SK-N-SH (cell line): Measurements from ENCODE around the gene TRPM2. TPM values are rescaled to one million over a fixed set of nuclear protein-coding genes. Genes with fewer than 3 reads are reported as not detected.

Experiments
- CTCF ChIA-PET: fragments of 300-600, 350-600 bp; formaldehyde crosslinking; extraction: SDS; loops from one replicate; lab custom pipeline; 2021; lab: Yijun Ruan, JAX
- POLR2A ChIA-PET: fragments of 350-600 bp; sonication (Branson Sonifier 250); formaldehyde crosslinking; extraction: SDS; loops from one replicate; lab custom pipeline; 2020; ENCODE audit warnings: antibody characterized with exemption, inconsistent platforms; lab: Yijun Ruan, JAX
- DNase-seq: peaks from one replicate; pipeline ENCODE4 v3.0.0; 2012
- H2AFZ ChIP-seq: fragments of 200-600 bp; sonication (generic); 2 replicates; pipeline ENCODE4 v1.8.1; 2016; ENCODE audit warnings: antibody characterized with exemption, mild to moderate bottlenecking, low read depth
- H3F3A ChIP-seq: fragments of 200-600 bp; sonication (generic); replicated peaks from 2 replicates; pipeline ENCODE3; 2016; ENCODE audit warnings: antibody characterized with exemption, mild to moderate bottlenecking; ENCODE audit not compliant: insufficient read depth
- H3K27ac ChIP-seq, 2 experiments: fragments of 200-500 bp in 1 of 2; fragments of 200-600 bp in 1 of 2; sonication (Bioruptor generic) in 1 of 2; sonication (generic), shearing (Covaris generic) in 1 of 2; 2 replicates each; pipeline versions ENCODE4 v1.5.1 to v1.6.1; 2014 to 2016; ENCODE audit warnings: low read depth in 2 of 2, inconsistent platforms in 1 of 2, low read length in 1 of 2, mild to moderate bottlenecking in 1 of 2, mixed read lengths in 1 of 2
- H3K27me3 ChIP-seq: fragments of 200-600 bp; sonication (generic), shearing (Covaris generic); 2 replicates; pipeline ENCODE4 v1.6.1; 2016; ENCODE audit warnings: mixed run types; ENCODE audit not compliant: insufficient read depth
- H3K36me3 ChIP-seq, 2 experiments: fragments of 200-500 bp in 1 of 2; fragments of 200-600 bp in 1 of 2; sonication (Bioruptor generic) in 1 of 2; sonication (generic) in 1 of 2; replicated peaks in 1 of 2; 2 replicates each; pipeline versions ENCODE3 to v1.5.1; 2014 to 2016; ENCODE audit warnings: low read length in 1 of 2, mild to moderate bottlenecking in 1 of 2; ENCODE audit not compliant: insufficient read depth in 2 of 2, control insufficient read depth in 1 of 2
- H3K4me1 ChIP-seq, 2 experiments: fragments of 200-500 bp in 1 of 2; fragments of 200-600 bp in 1 of 2; sonication (Bioruptor generic) in 1 of 2; sonication (generic), shearing (Covaris generic) in 1 of 2; 2 replicates each; pipeline versions ENCODE4 v1.5.1 to v1.6.1; 2014 to 2016; ENCODE audit warnings: low read depth in 1 of 2, low read length in 1 of 2, mixed run types in 1 of 2; ENCODE audit not compliant: insufficient read depth in 2 of 2, control insufficient read depth in 1 of 2
- H3K4me2 ChIP-seq: fragments of 200-600 bp; sonication (generic), shearing (Covaris generic); 2 replicates; pipeline ENCODE4 v1.6.1; 2017; ENCODE audit warnings: mixed run types
- H3K4me3 ChIP-seq, 2 experiments: fragments of 200-500 bp in 1 of 2; fragments of 200-600 bp in 1 of 2; sonication (Bioruptor generic) in 1 of 2; sonication (generic), shearing (Covaris generic) in 1 of 2; 2 replicates each; pipeline versions ENCODE4 v1.5.1 to v1.8.1; 2014 to 2016; ENCODE audit warnings: low read depth in 2 of 2, inconsistent platforms in 1 of 2, low read length in 1 of 2, mild to moderate bottlenecking in 1 of 2, mixed read lengths in 1 of 2, moderate library complexity in 1 of 2
- H3K79me2 ChIP-seq: fragments of 200-600 bp; sonication (generic); 2 replicates; pipeline ENCODE4 v1.8.1; 2017; ENCODE audit warnings: mild to moderate bottlenecking; ENCODE audit not compliant: insufficient read depth
- H3K9ac ChIP-seq: fragments of 200-600 bp; sonication (generic); 2 replicates; pipeline ENCODE4 v1.6.1; 2017; ENCODE audit warnings: mixed run types
- H3K9me2 ChIP-seq: fragments of 200-600 bp; sonication (generic); 2 replicates; pipeline ENCODE4 v1.6.1; 2017; ENCODE audit warnings: mixed run types
- H3K9me3 ChIP-seq: fragments of 200-600 bp; sonication (generic); 2 replicates; pipeline ENCODE4 v1.6.1; 2017; ENCODE audit warnings: mixed run types, mild to moderate bottlenecking, moderate library complexity
- H4K20me1 ChIP-seq: fragments of 200-600 bp; sonication (generic); 2 replicates; pipeline ENCODE4 v1.6.1; 2017; ENCODE audit warnings: mild to moderate bottlenecking, mixed run types; ENCODE audit not compliant: insufficient read depth
- CHD2 ChIP-seq: fragments of 150-350 bp; IDR thresholded peaks from 2 replicates; pipeline ENCODE4 v1.6.1; 2018; ENCODE audit warnings: low read length; ENCODE audit not compliant: partially characterized antibody
- FOSL2 ChIP-seq: IDR thresholded peaks from 2 replicates; pipeline ENCODE4 v1.4.0; 2012; ENCODE audit warnings: low read depth, mild to moderate bottlenecking, moderate library complexity, borderline replicate concordance
- FOXJ3 ChIP-seq: sonication (generic); formaldehyde crosslinking; IDR thresholded peaks from 2 replicates; pipeline ENCODE4 v1.5.1; 2020; ENCODE audit warnings: mild to moderate bottlenecking, missing genetic modification reagents
- GATA2 ChIP-seq: sonication (generic); formaldehyde crosslinking; IDR thresholded peaks from 2 replicates; pipeline ENCODE4 v1.5.0; 2020; ENCODE audit warnings: mild to moderate bottlenecking, missing genetic modification reagents
- NFIC ChIP-seq: IDR thresholded peaks from 2 replicates; pipeline ENCODE4 v1.4.0; 2012; ENCODE audit warnings: borderline replicate concordance
- NRF1 ChIP-seq: IDR thresholded peaks from 2 replicates; pipeline ENCODE4 v1.6.1; 2012; ENCODE audit warnings: low read depth, mild to moderate bottlenecking, low read length
- RFX5 ChIP-seq: IDR thresholded peaks from 2 replicates; pipeline ENCODE4 v1.6.1; 2012; ENCODE audit warnings: mild to moderate bottlenecking, improper control_type of control experiment, low read length
- RXRA ChIP-seq: IDR thresholded peaks from 2 replicates; pipeline ENCODE4 v1.4.0; 2012; ENCODE audit warnings: low read depth, mild to moderate bottlenecking, borderline replicate concordance
- SMC3 ChIP-seq: IDR thresholded peaks from 2 replicates; pipeline ENCODE4 v1.6.1; 2012; ENCODE audit warnings: low read depth, low read length, improper control_type of control experiment
- TAF1 ChIP-seq: IDR thresholded peaks from 2 replicates; pipeline ENCODE4 v1.6.1; 2012; ENCODE audit warnings: low read depth, mild to moderate bottlenecking, low read length, moderate library complexity, borderline replicate concordance
- YY1 ChIP-seq: IDR thresholded peaks from 2 replicates; pipeline ENCODE4 v1.4.0; 2012; ENCODE audit warnings: low read depth, mild to moderate bottlenecking
- WGBS: methylation state at CpG from one replicate; pipeline ENCODE4 v1.1.6; 2017; ENCODE audit warnings: low lambda C conversion rate; 5-methylcytosine and 5-hydroxymethylcytosine counted together
- polyA plus RNA-seq, 3 experiments: library from polyadenylated mRNA; depleted of rRNA; stranded (reverse); fragments of >200 nt; gene quantifications; 2 replicates each; pipeline ENCODE4 v1.2.3, GENCODE V29; 2012
- TF ChIP-seq, protein P1 (sequence below): IDR thresholded peaks from 2 replicates; pipeline ENCODE4 v1.4.0; 2012; ENCODE audit warnings: low read depth, borderline replicate concordance
- TF ChIP-seq, protein P2 (sequence below): fragments of 150-350 bp; IDR thresholded peaks from 2 replicates; pipeline ENCODE4 v1.6.1; 2017; ENCODE audit warnings: antibody characterized with exemption, low read length, low read depth, borderline replicate concordance
- TF ChIP-seq, protein P3 (sequence below): fragments of 150-350 bp; IDR thresholded peaks from 2 replicates; pipeline ENCODE4 v1.6.1; 2016; ENCODE audit warnings: mild to moderate bottlenecking, low read depth, low read length
- TF ChIP-seq, protein P4 (sequence below): IDR thresholded peaks from 2 replicates; pipeline ENCODE4 v1.4.0; 2012; ENCODE audit warnings: low read depth

Gene TRPM2
- polyA plus RNA-seq, 1 of the 3 experiments (the other 2 are of a cell fraction), result not detected

DNA sequence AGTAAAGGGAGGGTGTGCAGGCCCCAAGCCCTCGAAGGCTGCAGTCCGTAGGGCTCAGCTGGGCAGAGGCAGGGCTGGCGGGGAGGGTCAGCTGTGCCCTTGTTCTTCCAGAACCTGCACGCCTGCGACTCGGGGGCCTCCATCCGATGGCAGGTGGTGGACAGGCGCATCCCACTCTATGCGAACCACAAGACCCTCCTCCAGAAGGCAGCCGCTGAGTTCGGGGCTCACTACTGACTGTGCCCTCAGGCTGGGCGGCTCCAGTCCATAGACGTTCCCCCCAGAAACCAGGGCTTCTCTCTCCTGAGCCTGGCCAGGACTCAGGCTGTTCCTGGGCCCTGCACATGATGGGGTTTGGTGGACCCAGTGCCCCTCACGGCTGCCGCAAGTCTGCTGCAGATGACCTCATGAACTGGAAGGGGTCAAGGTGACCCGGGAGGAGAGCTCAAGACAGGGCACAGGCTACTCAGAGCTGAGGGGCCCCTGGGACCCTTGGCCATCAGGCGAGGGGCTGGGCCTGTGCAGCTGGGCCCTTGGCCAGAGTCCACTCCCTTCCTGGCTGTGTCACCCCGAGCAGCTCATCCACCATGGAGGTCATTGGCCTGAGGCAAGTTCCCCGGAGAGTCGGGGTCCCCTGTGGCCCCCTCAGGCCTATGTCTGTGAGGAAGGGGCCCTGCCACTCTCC lies 88.3 kb downstream of the TRPM2 start:
- H3K9me2 ChIP-seq, result no peaks in the 10 kb centered on the region
- H3K27ac ChIP-seq, result no peak overlapping the region
- ChIA-PET CTCF (interaction anchor here (0.9 to 1.9 kb wide), 3 partner anchors 8 to 352 kb away, joined by 3 to 9 read pairs (median 3); no protein-coding TSS in a partner anchor), POLR2A (no interaction called here)
- TF ChIP-seq TAF1 (no peak), YY1 (no peak), RXRA (no peak), FOSL2 (no peak), SMC3 (no peak), FOXJ3 (no peak), NFIC (no peak), NRF1 (no peak), GATA2 (no peak), CHD2 (no peak), RFX5 (no peak)
- TF ChIP-seq, protein P1, sequence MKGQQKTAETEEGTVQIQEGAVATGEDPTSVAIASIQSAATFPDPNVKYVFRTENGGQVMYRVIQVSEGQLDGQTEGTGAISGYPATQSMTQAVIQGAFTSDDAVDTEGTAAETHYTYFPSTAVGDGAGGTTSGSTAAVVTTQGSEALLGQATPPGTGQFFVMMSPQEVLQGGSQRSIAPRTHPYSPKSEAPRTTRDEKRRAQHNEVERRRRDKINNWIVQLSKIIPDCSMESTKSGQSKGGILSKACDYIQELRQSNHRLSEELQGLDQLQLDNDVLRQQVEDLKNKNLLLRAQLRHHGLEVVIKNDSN, result no peak
- TF ChIP-seq, protein P2, sequence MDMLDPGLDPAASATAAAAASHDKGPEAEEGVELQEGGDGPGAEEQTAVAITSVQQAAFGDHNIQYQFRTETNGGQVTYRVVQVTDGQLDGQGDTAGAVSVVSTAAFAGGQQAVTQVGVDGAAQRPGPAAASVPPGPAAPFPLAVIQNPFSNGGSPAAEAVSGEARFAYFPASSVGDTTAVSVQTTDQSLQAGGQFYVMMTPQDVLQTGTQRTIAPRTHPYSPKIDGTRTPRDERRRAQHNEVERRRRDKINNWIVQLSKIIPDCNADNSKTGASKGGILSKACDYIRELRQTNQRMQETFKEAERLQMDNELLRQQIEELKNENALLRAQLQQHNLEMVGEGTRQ, result no peak
- TF ChIP-seq, protein P3, sequence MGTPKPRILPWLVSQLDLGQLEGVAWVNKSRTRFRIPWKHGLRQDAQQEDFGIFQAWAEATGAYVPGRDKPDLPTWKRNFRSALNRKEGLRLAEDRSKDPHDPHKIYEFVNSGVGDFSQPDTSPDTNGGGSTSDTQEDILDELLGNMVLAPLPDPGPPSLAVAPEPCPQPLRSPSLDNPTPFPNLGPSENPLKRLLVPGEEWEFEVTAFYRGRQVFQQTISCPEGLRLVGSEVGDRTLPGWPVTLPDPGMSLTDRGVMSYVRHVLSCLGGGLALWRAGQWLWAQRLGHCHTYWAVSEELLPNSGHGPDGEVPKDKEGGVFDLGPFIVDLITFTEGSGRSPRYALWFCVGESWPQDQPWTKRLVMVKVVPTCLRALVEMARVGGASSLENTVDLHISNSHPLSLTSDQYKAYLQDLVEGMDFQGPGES, result no peak
- TF ChIP-seq, protein P4, sequence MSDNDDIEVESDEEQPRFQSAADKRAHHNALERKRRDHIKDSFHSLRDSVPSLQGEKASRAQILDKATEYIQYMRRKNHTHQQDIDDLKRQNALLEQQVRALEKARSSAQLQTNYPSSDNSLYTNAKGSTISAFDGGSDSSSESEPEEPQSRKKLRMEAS, result no peak
- no peaks in the 10 kb centered on the region for H3K36me3 ChIP-seq
- H3K27me3 ChIP-seq, result no peaks in the 10 kb centered on the region
- no peak overlapping the region for H3K4me3 ChIP-seq
- H3K79me2 ChIP-seq, result no peaks in the 10 kb centered on the region
- no peaks in the 10 kb centered on the region for H4K20me1 ChIP-seq
- H3K4me2 ChIP-seq, result no peak overlapping the region
- no peak overlapping the region for H2AFZ ChIP-seq
- no peak for DNase-seq
- no peaks in the 10 kb centered on the region for H3K9me3 ChIP-seq
- no peaks in the 10 kb centered on the region for H3F3A ChIP-seq
- WGBS, result 69% methylated on average over 9 of the region's 20 CpGs
- H3K9ac ChIP-seq, result no peak overlapping the region
- H3K4me1 ChIP-seq, result peaks cover 0 to 42% of the 10 kb centered on the region in 2 experiments; a peak in 1 of 4 replicates
